GM21360 (cell line): ENCODE measurements around the gene TJAP1.

Experiments
- ATAC-seq: cut with Tn5 transposase; IDR thresholded peaks from one replicate; pipeline ENCODE4 v1.9.1; 2021; ENCODE audit warnings: mild to moderate bottlenecking, moderate library complexity; ENCODE audit not compliant: unreplicated experiment

Gene TJAP1

DNA sequence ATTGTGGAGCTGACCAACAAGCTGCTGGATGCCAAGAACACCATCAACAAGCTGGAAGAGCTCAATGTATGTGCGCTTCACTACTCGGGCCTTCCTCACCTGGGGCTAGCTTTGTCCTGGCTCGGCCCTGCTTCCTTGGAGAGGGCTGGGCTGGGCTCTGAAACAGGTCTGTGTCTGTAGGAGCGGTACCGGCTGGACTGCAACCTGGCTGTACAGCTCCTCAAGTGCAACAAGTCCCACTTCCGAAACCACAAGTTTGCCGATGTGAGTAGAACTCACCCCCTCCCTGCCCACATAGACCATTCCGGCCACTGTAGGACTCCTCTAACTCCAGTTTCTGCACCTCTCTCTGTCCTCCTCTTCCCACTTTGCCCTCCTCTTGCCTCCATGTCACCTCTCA, 26.1 kb downstream of the TJAP1 start:
- no peak for ATAC-seq

- no peak for ATAC-seq
Observed at GRCh38 chr6:43504756-43505593, 27.6 kb downstream of the TJAP1 start.

DNA sequence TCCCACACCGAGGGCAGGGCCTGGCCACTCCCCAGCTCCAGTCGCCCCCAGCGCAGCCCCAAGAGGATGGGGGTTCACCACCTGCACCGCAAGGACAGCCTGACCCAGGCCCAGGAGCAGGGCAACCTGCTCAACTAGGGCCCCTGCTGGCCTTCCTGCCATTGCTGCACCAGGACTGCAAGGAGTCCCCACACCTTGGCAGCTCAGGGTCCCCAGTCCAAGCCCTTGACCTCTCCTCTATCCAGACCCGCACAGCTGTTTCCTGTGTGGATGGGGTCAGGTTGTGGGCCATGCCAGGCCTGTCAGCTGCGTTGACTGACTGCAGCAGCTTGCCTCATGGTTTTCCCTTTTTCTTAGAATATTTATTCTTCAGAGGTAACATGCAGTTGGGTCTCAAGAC, 28.3 kb downstream of the TJAP1 start:
- no peak for ATAC-seq

DNA sequence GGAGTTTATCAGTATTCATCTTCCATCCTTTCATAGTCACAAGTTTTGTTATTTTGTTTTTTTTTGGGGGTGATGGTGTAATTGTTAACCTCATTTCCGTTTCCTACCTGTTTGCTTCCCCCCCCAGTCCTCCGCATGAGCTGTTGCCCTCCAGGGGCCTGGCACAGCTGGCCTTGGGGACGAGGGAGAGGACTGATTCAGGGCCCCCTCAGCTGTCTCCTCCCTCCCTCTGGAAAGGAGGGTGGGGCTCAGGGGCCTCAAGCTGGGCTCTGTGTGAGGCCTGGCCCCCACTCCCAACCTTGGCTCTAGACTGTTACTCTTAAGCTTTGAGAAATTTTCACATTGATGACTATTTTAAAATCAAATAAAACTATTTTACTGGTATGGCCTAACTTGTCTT, 28.8 kb downstream of the TJAP1 start:
- no peak for ATAC-seq

GRCh38 chr6:43506667-43507471, 29.5 kb downstream of the TJAP1 start:
- ATAC-seq, result no peak

DNA sequence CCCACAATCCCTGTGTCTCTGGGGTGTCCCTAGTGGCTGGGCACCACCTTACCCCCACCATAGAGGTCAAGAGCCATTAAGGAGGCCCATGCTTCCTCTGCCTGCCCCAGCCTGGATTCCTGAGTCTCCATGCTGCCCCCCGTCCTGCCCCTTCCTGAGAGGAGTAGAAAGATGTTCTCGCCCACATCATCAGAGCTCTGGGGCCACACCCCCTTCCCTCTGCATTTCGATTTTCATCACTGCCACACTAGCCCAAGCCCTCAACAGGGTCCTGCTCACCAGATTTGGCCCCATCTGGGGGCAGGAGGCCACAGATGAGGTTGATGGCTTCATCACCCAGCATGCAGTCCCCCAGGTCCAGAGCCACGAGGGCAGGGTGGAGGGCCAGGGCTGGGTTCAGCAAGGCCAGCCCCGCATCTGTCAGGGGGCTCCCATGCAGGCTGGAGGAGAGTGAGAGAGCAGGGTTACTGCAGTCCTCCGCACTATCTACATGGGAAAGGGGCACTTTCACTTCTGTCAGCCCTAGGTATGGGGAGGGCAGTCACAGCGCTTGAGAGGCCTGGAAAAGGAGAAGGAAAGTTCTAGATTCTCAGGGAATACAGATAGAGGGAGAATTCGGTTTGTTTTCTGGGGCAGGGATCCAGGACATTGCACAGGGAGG, 31.2 kb downstream of the TJAP1 start:
- no peak for ATAC-seq

DNA sequence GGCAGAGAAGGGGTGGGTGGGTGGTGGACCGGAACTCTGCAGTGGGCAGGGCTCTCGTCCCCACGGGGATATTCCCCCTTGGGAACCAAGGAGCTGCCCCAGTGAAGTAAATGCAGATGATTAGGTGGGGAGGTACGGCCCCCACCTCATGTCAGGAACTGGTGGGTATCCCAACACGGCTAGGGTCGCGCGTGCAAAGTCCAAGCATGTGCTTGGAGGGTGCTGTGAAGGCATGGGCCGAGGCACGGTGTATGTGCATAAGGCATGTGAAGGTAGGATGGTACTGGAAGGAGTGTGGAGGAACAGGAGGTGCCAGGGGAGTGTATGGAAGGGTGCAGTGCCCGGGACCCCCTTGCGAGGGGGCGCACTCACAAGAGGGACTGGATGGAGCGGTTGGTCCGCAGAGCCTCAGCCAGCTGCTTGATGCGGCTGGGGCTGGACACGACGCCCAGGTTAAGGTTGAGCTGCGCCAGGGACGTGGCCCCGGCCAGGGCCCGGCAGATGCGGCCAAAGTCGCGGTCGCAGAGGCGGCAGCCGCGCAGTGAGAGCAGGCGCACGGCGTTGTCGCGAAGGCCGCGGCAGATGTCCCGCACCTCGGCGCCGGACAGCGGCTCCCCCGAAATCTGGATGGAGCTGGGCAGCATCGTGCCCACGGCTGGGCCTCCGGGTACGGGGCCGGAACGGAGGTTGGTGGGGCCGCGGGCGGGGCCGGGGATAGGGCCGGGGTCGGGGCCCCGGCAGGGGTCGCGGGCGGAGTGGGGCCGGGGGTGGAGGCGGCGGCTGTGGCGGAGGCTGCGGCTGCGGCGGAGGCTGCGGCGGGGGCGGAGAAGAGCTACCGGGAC, 32.0 kb downstream of the TJAP1 start:
- no peak for ATAC-seq

DNA sequence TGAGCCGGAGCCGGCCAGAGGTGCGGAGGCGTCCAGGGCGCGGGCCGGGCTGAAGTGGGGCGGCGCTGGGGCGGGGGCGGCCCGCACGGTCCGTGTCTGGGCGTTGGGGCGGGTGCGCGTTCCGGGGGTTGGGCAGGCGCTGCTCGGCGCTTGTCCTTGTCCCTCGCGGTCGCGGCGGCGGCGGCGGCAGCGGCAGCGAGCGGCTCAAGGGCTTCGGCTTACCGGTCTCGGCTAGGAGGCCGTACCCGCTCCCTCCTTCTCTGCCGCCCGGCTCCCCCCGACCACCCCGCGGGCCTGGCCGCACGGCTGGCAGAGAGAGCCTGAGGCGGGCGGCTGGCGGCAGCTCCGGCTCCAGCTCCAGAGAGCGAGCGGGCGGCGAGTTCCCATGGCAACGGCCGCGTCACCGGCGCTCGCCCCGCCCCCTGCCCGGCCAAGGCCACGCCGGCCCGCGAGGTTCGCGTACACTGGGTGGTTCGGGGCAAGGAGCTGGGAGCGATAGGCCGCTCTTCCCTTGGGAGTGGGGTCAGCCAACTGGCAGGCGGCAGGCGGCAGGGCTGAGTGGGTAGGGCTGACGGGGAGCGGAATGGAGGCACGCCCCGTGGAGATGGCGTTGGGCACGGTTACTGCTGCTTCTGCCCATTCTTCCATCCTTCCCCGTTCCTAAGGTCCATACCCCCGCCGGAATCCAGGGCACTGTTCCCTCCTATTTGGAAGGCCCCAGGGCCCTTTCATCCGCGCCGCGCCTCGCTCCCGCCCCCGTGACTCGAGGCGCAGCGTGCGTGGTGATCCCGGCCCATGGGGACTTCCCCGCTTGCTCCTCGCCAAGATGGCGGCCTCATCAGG, 32.8 kb downstream of the TJAP1 start, which contains the start of gene LRRC73:
Gene LRRC73 (minus strand): TSS at position 363 of the 843 bp plus-strand sequence. CDS start 561 bp downstream, outside the sequence.
- no peak for ATAC-seq

- ATAC-seq, result no peak
Observed at GRCh38 chr6:43510827-43511163, 33.4 kb downstream of the TJAP1 start.

GRCh38 chr6:43511824-43512415, 34.5 kb downstream of the TJAP1 start:
- ATAC-seq, result no peak

- ATAC-seq, result no peak
Observed at GRCh38 chr6:43515808-43516207, 38.4 kb downstream of the TJAP1 start.

- no peak for ATAC-seq
Observed at GRCh38 chr6:43516367-43516696, 39.0 kb downstream of the TJAP1 start.

GRCh38 chr6:43516697-43517504, 39.5 kb downstream of the TJAP1 start, which contains the start of the genes POLR1C and YIPF3:
POLR1C (plus strand) TSS chr6:43517089; CDS start chr6:43517110, 21 bp downstream.
YIPF3 (minus strand) TSS chr6:43516926; CDS start chr6:43516807, 119 bp downstream.
- peak; percentile 72 for ATAC-seq

DNA sequence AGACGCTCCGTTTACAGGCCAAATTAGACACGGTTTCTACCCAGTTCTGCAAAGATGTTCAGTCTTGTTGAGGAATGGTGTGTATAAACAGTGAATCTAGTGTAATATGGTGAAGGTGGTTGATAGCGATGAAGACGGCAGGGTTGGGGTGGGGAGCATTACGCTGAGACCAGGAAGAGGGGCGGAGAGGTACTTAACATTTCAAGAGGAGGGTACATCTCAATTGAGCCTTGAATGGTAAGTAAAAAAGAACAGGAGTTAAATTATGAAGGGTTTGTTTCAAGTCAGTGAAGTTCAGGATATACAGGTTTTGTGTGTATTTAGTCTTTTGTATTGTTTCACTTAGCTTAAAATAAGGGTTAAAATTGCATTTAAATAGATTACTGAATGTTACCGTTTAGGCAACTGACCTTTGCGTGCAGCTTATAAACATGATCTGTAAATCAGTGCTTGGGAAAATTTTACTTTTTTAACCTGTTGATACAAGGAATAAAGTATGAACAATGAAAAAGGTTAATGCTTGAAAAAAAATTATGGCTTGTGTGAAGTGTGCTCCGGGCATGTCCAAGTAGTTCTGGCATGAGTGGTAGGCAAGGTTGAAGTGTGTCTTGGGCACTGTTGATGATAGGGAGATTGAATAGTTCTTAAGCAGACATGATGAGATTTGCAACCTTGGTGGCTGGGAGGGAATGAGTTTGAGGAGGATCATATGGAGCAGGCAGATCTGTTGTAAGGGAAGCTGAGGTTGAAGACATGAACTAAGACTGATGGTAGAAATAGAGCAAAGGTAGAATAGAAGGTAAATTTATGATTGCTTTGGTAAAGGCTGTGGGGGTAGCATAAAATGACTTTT, 40.4 kb downstream of the TJAP1 start:
- no peak for ATAC-seq

GRCh38 chr6:43520097-43520496, 42.7 kb downstream of the TJAP1 start:
- ATAC-seq, result no peak

- no peak for ATAC-seq
Observed at GRCh38 chr6:43521836-43522235, 44.5 kb downstream of the TJAP1 start.

DNA sequence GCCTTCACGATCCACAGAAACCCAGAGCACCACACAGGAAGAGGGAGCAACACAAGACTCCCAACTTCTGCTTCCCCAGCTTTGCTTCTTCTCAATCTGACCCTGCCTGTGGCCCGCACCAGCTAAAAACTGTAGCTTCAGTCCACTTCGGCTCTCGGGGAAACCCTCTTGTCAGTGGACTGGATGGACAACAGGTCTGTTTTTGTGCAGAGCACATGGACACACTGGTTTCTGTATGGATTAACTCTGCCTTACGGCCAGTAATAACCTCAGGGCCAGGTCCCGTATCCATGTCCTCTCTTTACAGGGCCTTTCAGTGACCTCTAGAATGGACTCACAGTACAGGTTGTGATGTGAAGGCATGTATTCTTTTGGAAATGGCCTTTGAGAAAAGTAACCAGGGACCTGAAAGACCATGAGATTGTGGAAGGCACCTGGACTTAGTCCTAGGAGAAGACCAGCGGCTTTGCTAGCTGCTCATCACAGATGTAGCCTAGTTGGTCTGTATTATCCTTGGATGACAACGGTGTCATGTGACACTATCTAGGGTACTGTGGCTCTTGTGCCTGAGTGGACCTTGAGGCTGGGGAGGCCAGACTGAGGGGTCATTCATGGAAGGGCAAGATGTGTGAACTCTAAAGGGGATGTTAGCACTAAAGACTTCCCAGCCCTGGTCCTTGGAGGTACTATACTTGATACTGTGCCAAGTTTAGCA, 45.3 kb downstream of the TJAP1 start:
- no peak for ATAC-seq
